Hematopoietic multipotent progenitor cell (in vitro differentiated cells): ENCODE results near the gene GAREM2. TPM values are rescaled to one million over a fixed set of nuclear protein-coding genes. Genes with fewer than 3 reads are reported as not detected.

Experiments used
- DNase-seq, 3 donors: peaks; one replicate each; pipeline ENCODE4 v3.0.0-alpha.2; 2011 to 2015; ENCODE audit warnings: low read depth in 2 of 3, low spot score in 2 of 3
- total RNA-seq: library from RNA; depleted of rRNA; stranded (reverse); fragments of >200 nt; gene quantifications from one replicate; pipeline ENCODE4 v1.2.3, GENCODE V29; 2012

The GAREM2 gene
- total RNA-seq, 1 donor: 0.54 TPM

GRCh38 chr2:26185954-26186770, 13.3 kb downstream of the GAREM2 start:
- DNase-seq: no peak

DNA sequence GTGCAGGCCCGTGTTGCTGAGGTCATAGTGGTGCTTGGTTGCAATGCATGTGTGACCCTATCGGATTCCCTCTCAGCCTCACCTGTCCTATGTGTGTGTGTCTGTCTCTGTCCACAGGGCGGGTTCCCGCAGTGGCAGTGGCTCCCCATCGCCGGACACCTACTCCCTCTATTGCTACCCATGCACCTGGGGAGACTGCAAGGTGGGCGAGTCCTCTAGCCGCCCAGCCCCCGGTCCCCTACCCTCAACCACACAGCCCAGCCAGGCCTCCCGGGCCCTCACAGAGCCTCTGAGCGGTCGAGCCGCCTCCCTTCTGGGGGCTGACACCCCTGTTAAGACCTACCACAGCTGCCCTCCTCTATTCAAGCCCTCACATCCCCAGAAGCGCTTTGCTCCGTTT, 14.2 kb downstream of the GAREM2 start:
- DNase-seq: no peak

DNA sequence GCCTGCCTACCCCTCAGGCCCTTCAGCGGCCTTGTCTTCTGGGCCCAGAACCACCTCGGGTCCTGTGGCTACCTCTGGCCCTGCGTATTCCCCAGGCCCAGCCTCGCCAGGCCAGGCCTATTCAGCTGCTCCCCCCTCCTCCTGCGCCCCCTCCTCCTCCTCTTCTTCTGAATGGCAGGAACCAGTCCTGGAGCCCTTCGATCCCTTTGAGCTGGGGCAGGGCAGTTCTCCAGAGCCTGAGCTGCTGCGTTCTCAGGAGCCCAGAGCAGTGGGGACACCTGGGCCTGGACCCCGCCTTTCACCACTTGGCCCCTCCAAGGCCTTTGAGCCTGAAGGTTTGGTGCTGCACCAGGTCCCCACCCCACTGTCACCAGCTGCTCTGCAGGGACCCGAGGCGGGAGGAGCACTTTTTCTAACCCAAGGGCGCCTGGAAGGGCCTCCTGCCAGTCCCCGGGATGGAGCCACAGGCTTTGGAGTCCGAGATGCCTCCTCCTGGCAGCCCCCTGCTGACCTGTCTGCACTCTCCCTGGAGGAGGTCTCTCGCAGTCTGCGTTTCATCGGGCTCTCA, 14.7 kb downstream of the GAREM2 start:
- no peak for DNase-seq

GRCh38 chr2:26189123-26189522, 16.2 kb downstream of the GAREM2 start:
- DNase-seq: no peak

GRCh38 chr2:26189751-26190150, 16.9 kb downstream of the GAREM2 start:
- no peak for DNase-seq

GRCh38 chr2:26190369-26190768, 17.5 kb downstream of the GAREM2 start:
- no peak for DNase-seq

- no peak for DNase-seq
These were observed 18.6 kb downstream of the GAREM2 start for GRCh38 chr2:26191316-26192159.

- DNase-seq: no peak
These were observed 20.8 kb downstream of the GAREM2 start for GRCh38 chr2:26193578-26194231.

DNA sequence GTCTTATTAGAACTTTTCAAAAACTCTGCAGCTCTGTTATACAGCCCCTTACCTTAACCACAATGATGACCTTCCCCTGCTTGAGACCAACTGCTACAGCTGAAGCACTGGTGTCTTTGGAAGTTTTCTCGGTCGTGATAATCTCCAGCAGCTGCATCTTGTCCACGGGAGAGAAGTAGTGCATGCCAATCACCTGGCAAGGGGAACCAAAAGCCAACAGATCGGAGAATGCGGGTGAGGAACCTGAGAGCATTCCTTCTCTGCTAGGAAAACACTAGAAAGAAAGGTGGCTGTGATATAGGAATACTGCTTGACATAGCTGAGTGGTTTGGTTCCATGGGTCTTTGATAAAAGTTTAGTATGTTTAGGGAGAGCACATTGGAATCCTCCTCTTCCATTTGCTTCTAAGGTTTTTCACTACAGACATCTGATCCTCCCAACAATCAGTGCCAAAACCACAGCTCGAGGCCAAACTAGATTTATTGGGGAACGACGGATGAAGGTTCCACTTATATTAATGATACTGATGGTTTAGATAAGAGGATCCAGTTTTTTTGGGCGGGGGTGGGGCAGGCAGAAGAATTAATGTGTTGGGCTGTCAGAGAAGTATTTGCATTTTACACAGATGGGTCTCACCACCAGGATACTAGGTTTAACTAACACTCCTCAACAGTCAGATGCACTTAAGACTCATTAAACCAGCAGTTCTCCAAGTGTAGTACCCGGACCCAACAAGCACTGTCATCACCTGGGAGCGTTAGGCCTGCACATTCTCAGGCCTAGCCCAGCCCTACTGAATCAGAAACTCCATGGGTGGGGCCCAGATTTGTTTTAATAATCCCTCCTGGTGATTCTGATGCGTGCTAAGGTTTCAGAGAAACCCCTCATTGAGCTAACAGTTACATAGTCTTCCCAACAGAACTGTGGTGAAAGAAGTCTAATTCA, 22.4 kb downstream of the GAREM2 start:
- no peak for DNase-seq

DNA sequence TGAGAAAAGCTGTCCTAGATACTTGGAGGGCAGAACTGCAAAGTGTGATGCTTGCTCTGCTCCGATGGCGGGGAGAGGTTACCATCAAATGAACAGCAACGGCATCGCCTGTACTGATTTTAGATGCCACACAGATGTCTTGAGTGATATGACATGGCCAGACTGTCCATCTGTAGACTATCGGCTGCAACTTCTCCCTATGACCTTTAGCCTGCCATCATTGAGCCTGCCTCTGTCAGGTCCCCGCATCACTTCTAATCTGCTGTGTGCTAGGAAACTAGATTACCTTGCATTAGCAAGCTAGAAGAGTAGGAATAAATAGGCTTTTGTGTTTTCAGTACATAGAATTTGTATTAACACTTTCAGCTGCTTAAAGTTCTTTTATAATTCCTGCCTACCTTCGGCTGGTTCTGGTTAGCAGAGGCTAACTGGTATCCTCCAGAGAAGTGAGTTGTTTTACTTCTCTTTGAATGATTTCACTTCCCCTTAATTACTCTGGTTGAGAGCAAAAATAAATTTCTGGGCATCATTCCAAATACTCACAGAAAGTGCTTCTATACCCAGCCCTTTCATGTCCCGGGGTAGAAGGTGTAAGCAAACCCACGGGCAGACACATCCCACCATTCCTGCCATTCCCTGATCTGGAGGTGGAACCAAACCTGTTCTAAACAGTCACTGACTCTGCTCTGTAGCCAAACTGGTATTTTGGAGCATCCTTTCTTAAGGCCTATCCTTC, 24.0 kb downstream of the GAREM2 start:
- peak in 1 of 3 donors; percentile 39 for DNase-seq

DNA sequence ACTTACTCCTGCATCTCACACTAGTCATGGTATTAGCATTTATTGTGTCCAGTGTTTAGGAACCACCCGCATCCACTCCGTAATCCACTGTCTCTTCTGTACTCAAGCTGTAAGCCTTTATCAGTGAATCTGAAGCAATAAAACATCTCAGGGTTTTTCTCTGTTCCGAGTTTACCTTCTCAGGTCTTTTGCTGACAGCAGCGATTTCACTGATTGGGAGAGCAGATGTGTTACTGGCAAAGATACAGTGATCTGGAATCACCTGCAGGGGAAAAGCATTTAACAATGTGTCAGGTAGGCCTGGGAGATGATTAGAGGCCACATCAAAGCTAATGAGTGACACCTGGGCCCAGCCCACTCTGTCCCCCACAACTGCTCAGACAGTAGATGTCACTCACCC, 24.6 kb downstream of the GAREM2 start:
- DNase-seq: no peak

DNA sequence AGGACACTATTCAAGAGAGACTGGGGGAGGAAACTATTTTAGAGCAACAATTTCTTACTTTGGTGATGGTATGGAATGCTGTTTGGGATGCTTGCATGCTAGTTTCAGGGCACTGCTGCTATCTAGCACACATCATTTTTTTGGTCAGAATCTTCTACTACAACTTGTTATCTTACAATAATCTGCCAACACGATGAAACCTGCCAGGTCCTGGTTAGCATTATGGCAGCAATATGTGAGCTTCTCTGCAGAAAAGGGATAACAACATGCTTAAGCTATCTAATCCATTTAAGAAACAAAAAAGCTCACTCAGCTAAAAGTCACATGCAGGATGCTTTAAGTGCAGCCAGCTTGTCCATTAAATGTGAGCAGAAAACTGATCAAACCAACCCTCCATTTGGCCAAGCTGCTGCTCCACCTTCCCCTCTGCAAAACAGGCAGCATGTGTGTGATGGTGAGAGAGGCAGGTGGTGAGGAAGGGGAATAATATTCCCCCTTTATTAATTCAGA, 30.1 kb downstream of the GAREM2 start:
- no peak for DNase-seq

DNA sequence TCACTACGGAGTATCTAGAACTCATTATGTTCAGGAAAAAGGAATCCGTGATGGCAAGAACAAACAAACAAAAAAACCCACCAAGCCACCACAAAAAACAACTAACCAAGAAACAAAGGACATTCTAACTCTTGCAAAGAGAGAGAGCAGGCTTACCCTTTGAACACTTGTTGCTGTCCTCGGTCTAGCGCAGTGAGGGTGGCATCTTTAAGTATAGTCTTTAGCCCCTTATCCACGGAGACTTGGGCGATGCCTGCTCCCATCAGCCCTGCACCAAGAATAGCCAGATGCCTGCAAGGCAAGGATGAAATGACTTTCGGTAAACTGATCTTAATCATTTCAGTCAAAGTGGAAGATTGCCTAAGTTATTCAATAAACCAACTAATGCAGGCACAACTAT, 31.0 kb downstream of the GAREM2 start:
- no peak for DNase-seq

DNA sequence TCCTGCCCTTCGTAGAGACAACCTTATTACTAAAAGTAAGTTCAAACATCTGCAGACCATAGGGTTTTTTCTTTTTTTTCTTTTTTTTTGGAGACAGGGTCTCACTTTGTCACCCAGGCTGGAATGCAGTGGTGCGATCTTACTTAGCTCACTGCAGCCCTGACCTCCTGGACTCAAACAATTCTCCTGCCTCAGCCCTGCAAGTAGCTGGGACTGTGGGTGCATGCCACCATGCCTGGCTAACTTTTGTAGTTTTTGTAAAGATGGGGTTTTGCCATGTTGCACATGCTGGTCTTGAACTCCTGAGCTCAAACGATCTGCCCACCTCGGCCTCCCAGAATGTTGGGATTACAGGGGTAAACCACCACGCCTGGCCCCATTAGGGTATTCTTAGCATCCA, 39.1 kb downstream of the GAREM2 start:
- no peak for DNase-seq

- DNase-seq: no peak
These were observed 41.9 kb downstream of the GAREM2 start for GRCh38 chr2:26214759-26215158.

GRCh38 chr2:26215833-26216232, 42.9 kb downstream of the GAREM2 start:
- no peak for DNase-seq

- DNase-seq: no peak
These were observed 43.7 kb downstream of the GAREM2 start for GRCh38 chr2:26216587-26216986.

GRCh38 chr2:26217720-26218119, 44.8 kb downstream of the GAREM2 start:
- DNase-seq: peak in 1 of 3 donors; percentile 27

- no peak for DNase-seq
These were observed 50.1 kb downstream of the GAREM2 start for GRCh38 chr2:26223018-26223417.
